Measurements from ENCODE around the gene SETBP1. TPM values are rescaled to one million over a fixed set of nuclear protein-coding genes. Genes with fewer than 3 reads are reported as not detected.

The SETBP1 gene
- total and polyA plus RNA-seq, 2 donors from 2014 or later: 2.7 to 71.7 TPM

DNA sequence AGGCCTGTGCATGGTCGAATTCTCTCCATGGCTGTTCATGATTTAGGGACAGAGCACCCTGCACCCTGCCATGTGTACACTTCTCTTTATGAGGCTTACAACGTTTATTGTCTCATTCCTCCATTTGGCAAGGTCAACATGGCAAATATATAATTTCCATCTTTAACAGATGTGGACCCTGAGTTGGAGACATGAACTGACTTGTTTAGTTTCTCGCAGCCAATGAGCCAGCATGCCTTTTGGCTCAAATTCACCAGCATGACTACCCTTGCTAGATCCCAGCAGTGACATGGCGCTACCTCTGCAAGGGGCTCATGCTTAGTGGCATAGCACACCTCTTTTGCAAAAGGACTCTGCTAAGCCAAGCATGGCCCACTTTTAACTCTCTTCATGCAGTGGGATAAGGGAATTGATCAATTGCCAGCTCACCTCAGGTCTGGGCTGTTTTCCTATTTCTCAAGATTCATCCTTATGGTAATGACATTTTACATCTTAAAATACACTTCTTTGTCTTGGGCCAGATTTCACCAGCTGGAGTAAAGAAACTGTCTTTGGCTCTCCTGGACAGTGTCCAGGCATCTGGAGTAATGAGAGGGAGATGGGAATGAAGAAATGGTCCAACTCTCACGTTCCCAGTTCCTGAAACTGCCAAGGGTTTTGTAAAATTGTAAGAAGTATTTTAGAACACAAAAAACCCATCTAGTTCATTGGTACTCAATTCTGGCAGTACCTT, 159.5 kb downstream of the SETBP1 start:
- FAIRE-seq: no peak
- TF ChIP-seq, protein P1, sequence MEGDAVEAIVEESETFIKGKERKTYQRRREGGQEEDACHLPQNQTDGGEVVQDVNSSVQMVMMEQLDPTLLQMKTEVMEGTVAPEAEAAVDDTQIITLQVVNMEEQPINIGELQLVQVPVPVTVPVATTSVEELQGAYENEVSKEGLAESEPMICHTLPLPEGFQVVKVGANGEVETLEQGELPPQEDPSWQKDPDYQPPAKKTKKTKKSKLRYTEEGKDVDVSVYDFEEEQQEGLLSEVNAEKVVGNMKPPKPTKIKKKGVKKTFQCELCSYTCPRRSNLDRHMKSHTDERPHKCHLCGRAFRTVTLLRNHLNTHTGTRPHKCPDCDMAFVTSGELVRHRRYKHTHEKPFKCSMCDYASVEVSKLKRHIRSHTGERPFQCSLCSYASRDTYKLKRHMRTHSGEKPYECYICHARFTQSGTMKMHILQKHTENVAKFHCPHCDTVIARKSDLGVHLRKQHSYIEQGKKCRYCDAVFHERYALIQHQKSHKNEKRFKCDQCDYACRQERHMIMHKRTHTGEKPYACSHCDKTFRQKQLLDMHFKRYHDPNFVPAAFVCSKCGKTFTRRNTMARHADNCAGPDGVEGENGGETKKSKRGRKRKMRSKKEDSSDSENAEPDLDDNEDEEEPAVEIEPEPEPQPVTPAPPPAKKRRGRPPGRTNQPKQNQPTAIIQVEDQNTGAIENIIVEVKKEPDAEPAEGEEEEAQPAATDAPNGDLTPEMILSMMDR (IDR thresholded peaks at IDR 0.05; ENCODE audit: borderline replicate concordance, extremely low read depth, insufficient read depth): no peak
- no peaks in the 10 kb centered on the region for H3K36me3 ChIP-seq (ENCODE audit: control insufficient read depth in 2 of 3, insufficient read depth in 3 of 3, low read length in 3 of 3)
- intact Hi-C loops (cut with DNase I): no loop called here
- peak in 1 of 5 donors; percentile 61 for DNase-seq
- no peak overlapping the region for H3K27ac ChIP-seq (ENCODE audit: low read depth in 2 of 2, low read length in 2 of 2)
- H3K4me3 ChIP-seq (ENCODE audit: low read length in 3 of 3): no peak overlapping the region
- H3K4me1 ChIP-seq (ENCODE audit: control insufficient read depth in 2 of 3, insufficient read depth in 2 of 3, low read depth in 1 of 3, low read length in 3 of 3): peaks cover 15 to 48% (median 40%) of the 10 kb centered on the region in 3 donors
- no peaks in the 10 kb centered on the region for H3K27me3 ChIP-seq (ENCODE audit: control insufficient read depth, insufficient read depth, low read length)
- no peaks in the 10 kb centered on the region for H3K9me3 ChIP-seq (ENCODE audit: control insufficient read depth in 2 of 3, insufficient read depth in 1 of 3, low read length in 3 of 3)
- H3K9ac ChIP-seq (ENCODE audit: low read length in 3 of 3): no peak overlapping the region

DNA sequence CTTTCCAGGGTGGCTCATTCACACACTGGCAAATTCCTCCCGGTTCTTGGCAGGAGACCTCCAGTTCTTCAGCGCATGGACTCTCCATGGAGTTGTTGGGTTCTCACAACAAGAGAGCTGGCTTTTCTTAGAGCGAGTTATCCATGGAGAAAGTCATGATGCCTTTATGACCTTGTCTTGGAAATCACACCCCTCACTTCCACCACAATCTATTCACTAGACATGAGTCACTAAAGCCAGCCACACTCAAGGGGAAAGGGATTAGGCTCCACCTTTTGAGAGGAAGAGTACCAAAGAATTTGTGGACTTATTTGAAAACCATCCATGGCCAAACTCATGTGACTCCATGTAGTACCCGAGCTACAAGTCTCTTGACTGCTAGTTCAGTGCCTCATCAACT, 160.5 kb downstream of the SETBP1 start:
- Histone ChIP-seq H3K4me3 (ENCODE audit: low read length in 3 of 3) (no peak overlapping the region), H3K9ac (ENCODE audit: low read length in 3 of 3) (no peak overlapping the region), H3K27ac (ENCODE audit: low read depth in 2 of 2, low read length in 2 of 2) (no peak overlapping the region), H3K27me3 (ENCODE audit: control insufficient read depth, insufficient read depth, low read length) (no peaks in the 10 kb centered on the region), H3K4me1 (ENCODE audit: control insufficient read depth in 2 of 3, insufficient read depth in 2 of 3, low read depth in 1 of 3, low read length in 3 of 3) (peaks cover 14 to 41% (median 37%) of the 10 kb centered on the region in 3 donors), H3K9me3 (ENCODE audit: control insufficient read depth in 2 of 3, insufficient read depth in 1 of 3, low read length in 3 of 3) (no peaks in the 10 kb centered on the region), H3K36me3 (ENCODE audit: control insufficient read depth in 2 of 3, insufficient read depth in 3 of 3, low read length in 3 of 3) (no peaks in the 10 kb centered on the region)
- DNase-seq (no peak), FAIRE-seq (no peak)
- intact Hi-C loops (cut with DNase I): no loop called here
- TF ChIP-seq, protein P1 (IDR thresholded peaks at IDR 0.05; ENCODE audit: borderline replicate concordance, extremely low read depth, insufficient read depth): no peak

DNA sequence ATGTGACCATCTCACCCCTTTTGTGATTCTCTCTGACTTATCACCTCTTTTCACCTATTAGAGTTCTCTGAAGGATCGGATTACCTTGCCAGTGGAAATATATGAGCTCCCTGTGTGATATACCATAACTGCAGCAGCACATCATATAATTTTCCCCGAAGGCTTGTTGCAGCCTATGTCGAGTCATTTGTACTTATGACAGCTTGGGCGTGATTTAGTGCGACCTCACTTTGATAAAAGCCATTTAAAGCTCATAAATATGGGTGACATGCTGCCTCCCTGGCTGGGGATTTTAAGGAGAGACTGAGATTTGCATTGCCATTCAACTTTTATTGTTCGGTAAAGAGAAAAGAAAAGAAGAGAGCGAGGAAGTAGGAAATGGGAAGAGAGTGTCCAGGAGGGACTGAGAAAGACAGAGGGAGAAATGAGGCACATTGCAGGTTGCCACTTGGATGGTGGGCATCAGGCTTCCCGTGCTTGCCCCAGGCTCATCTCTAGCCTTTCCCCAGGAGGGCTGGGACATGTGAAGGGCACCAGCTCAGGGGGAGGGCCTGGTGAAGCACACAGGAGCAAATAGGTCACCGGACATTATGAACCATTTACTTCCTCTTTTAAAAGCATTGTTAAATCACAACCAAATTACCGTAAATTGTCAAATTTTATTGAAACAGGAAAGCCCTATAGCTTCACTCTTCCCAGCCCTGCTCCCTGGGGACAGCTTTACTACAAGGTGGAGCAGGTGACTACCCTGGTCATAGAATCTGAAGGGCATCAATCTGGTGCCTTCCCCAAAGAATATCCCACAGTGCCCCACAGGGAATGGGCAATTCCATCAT, 161.3 kb downstream of the SETBP1 start:
- no peak for FAIRE-seq
- no peak overlapping the region for H3K9ac ChIP-seq (ENCODE audit: low read length in 3 of 3)
- TF ChIP-seq, protein P1 (IDR thresholded peaks at IDR 0.05; ENCODE audit: borderline replicate concordance, extremely low read depth, insufficient read depth): no peak
- no peak for DNase-seq
- H3K9me3 ChIP-seq (ENCODE audit: control insufficient read depth in 2 of 3, insufficient read depth in 1 of 3, low read length in 3 of 3): no peaks in the 10 kb centered on the region
- no peak overlapping the region for H3K4me3 ChIP-seq (ENCODE audit: low read length in 3 of 3)
- peaks cover 6 to 33% (median 29%) of the 10 kb centered on the region in 3 donors for H3K4me1 ChIP-seq (ENCODE audit: control insufficient read depth in 2 of 3, insufficient read depth in 2 of 3, low read depth in 1 of 3, low read length in 3 of 3)
- intact Hi-C loops (cut with DNase I): no loop called here
- no peaks in the 10 kb centered on the region for H3K27me3 ChIP-seq (ENCODE audit: control insufficient read depth, insufficient read depth, low read length)
- no peaks in the 10 kb centered on the region for H3K36me3 ChIP-seq (ENCODE audit: control insufficient read depth in 2 of 3, insufficient read depth in 3 of 3, low read length in 3 of 3)
- no peak overlapping the region for H3K27ac ChIP-seq (ENCODE audit: low read depth in 2 of 2, low read length in 2 of 2)

Measured in kidney (tissue), 14 donors.